Measurements from ENCODE around the gene PLXND1.

DNA sequence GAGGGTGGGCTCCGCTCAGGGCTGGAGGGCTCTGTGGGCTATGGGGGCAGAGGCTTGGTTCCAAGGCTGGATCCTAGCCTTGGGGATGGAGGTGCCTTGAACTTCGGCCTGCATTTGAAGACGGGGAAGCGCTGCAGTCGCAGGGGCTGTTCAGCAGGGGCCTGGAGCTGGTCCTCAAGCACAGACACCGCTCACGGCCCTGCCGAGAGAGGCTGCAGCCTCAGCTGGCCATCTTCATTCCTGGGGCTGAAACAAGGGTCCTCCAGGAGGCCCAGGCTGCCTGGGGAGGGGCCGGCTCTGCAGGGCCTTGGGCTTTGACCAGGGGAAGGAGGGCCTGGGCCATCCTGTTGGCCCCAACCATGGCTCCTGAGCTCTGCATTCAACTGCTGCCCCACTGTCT, 25.6 kb upstream of the PLXND1 start:
- TF ChIP-seq, protein P1, sequence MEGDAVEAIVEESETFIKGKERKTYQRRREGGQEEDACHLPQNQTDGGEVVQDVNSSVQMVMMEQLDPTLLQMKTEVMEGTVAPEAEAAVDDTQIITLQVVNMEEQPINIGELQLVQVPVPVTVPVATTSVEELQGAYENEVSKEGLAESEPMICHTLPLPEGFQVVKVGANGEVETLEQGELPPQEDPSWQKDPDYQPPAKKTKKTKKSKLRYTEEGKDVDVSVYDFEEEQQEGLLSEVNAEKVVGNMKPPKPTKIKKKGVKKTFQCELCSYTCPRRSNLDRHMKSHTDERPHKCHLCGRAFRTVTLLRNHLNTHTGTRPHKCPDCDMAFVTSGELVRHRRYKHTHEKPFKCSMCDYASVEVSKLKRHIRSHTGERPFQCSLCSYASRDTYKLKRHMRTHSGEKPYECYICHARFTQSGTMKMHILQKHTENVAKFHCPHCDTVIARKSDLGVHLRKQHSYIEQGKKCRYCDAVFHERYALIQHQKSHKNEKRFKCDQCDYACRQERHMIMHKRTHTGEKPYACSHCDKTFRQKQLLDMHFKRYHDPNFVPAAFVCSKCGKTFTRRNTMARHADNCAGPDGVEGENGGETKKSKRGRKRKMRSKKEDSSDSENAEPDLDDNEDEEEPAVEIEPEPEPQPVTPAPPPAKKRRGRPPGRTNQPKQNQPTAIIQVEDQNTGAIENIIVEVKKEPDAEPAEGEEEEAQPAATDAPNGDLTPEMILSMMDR (IDR thresholded peaks at IDR 0.05; ENCODE audit: low read depth, low read length) = no peak
- TF ChIP-seq EZH2phosphoT487 (IDR thresholded peaks at IDR 0.05; ENCODE audit: low read depth) = no peak
